SJCRH30 (cell line): ENCODE results near the gene FGGY. TPM values are rescaled to one million over a fixed set of nuclear protein-coding genes. Genes with fewer than 3 reads are reported as not detected.
"Not testable (repeated sequence)": the region's sequence is repeated elsewhere in the genome, so short reads cannot be mapped to it uniquely, and the experiment has no call there.

ENCODE experiments used
- DNase-seq, 2 experiments: peaks; one replicate each; pipeline ENCODE4 v3.0.0-alpha.2; 2015 to 2020
- H3K27ac ChIP-seq: fragments of 250-450 bp; sonication (Bioruptor Pico); 2 replicates; pipeline ENCODE4 v1.5.1; 2020; ENCODE audit warnings: mild to moderate bottlenecking, moderate library complexity
- H3K27me3 ChIP-seq: fragments of 250-450 bp; sonication (Bioruptor Pico); 2 replicates; pipeline ENCODE4 v1.5.1; 2020; ENCODE audit warnings: mild to moderate bottlenecking, moderate library complexity
- H3K36me3 ChIP-seq: fragments of 250-450 bp; sonication (Bioruptor Pico); 2 replicates; pipeline ENCODE4 v1.5.1; 2020; ENCODE audit warnings: mild to moderate bottlenecking, moderate library complexity
- H3K4me1 ChIP-seq: fragments of 250-450 bp; sonication (Bioruptor Pico); 2 replicates; pipeline ENCODE4 v1.5.1; 2020; ENCODE audit warnings: mild to moderate bottlenecking, moderate library complexity
- H3K4me3 ChIP-seq: fragments of 250-450 bp; sonication (Bioruptor Pico); 2 replicates; pipeline ENCODE4 v1.5.1; 2020; ENCODE audit warnings: mild to moderate bottlenecking, moderate library complexity
- H3K9me3 ChIP-seq: fragments of 250-450 bp; sonication (Bioruptor Pico); replicated peaks from 2 replicates; pipeline ENCODE4 v1.5.1; 2020; ENCODE audit warnings: mild to moderate bottlenecking, moderate library complexity
- total RNA-seq: library from RNA; depleted of rRNA; stranded (reverse); fragments of >200 nt; shearing (Covaris generic); gene quantifications from 2 replicates; pipeline ENCODE4 v1.2.3, GENCODE V29; 2014

FGGY gene
- total RNA-seq, 1 experiment from 2014 or later = 31.8 TPM

GRCh38 chr1:59593798-59594790 lies 297.2 kb downstream of the FGGY start:
- Histone ChIP-seq H3K9me3 (peaks cover 22% of the 10 kb centered on the region), H3K36me3 (no peaks in the 10 kb centered on the region), H3K4me3 (no peak overlapping the region), H3K27ac (no peak overlapping the region), H3K27me3 (no peaks in the 10 kb centered on the region), H3K4me1 (peaks cover 46% of the 10 kb centered on the region)
- DNase-seq = no peak

GRCh38 chr1:59595774-59596173 lies 298.9 kb downstream of the FGGY start:
- peaks cover 12% of the 10 kb centered on the region for H3K9me3 ChIP-seq
- no peaks in the 10 kb centered on the region for H3K27me3 ChIP-seq
- peak; percentile 42 to 65 for DNase-seq
- H3K27ac ChIP-seq = peak overlapping the region; percentile 46
- no peaks in the 10 kb centered on the region for H3K36me3 ChIP-seq
- no peak overlapping the region for H3K4me3 ChIP-seq
- peaks cover 60% of the 10 kb centered on the region for H3K4me1 ChIP-seq

GRCh38 chr1:59596432-59596831 lies 299.5 kb downstream of the FGGY start:
- Histone ChIP-seq H3K27ac (peak overlapping the region; percentile 46), H3K36me3 (no peaks in the 10 kb centered on the region), H3K4me3 (no peak overlapping the region), H3K4me1 (peaks cover 63% of the 10 kb centered on the region), H3K9me3 (peaks cover 6% of the 10 kb centered on the region), H3K27me3 (no peaks in the 10 kb centered on the region)
- DNase-seq = peak in 1 of 2 experiments; percentile 26

GRCh38 chr1:59596956-59597355 lies 300.1 kb downstream of the FGGY start:
- no peak for DNase-seq
- Histone ChIP-seq H3K9me3 (peaks cover 2% of the 10 kb centered on the region; the same call in 1 of the 2 replicates), H3K27me3 (no peaks in the 10 kb centered on the region), H3K4me1 (peaks cover 68% of the 10 kb centered on the region), H3K4me3 (no peak overlapping the region), H3K27ac (peak overlapping the region; percentile 46), H3K36me3 (no peaks in the 10 kb centered on the region)

GRCh38 chr1:59597420-59598119 lies 300.7 kb downstream of the FGGY start:
- Histone ChIP-seq H3K27me3 (no peaks in the 10 kb centered on the region), H3K27ac (no peak overlapping the region; the same call in 1 of the 2 replicates), H3K4me1 (peaks cover 74% of the 10 kb centered on the region), H3K36me3 (no peaks in the 10 kb centered on the region), H3K9me3 (no peaks in the 10 kb centered on the region), H3K4me3 (no peak overlapping the region)
- no peak for DNase-seq

GRCh38 chr1:59598120-59598440 lies 301.2 kb downstream of the FGGY start:
- Histone ChIP-seq H3K27ac (no peak overlapping the region), H3K9me3 (no peaks in the 10 kb centered on the region), H3K36me3 (no peaks in the 10 kb centered on the region), H3K4me1 (peaks cover 80% of the 10 kb centered on the region), H3K4me3 (no peak overlapping the region), H3K27me3 (no peaks in the 10 kb centered on the region)
- DNase-seq = no peak

GRCh38 chr1:59601041-59601441 lies 304.1 kb downstream of the FGGY start:
- Histone ChIP-seq H3K27ac (peak overlapping the region; percentile 87), H3K9me3 (no peaks in the 10 kb centered on the region)
- peak; percentile 99 for DNase-seq

GRCh38 chr1:59601811-59602210 lies 304.9 kb downstream of the FGGY start:
- H3K4me1 ChIP-seq = peaks cover 81% of the 10 kb centered on the region
- no peak overlapping the region for H3K4me3 ChIP-seq
- no peaks in the 10 kb centered on the region; the same call in 1 of the 2 replicates for H3K9me3 ChIP-seq
- H3K27ac ChIP-seq = peak overlapping the region; percentile 87
- H3K27me3 ChIP-seq = no peaks in the 10 kb centered on the region
- H3K36me3 ChIP-seq = no peaks in the 10 kb centered on the region
- DNase-seq = peak in 1 of 2 experiments; percentile 46

More at GRCh38 chr1:59601041-59601441, 304.1 kb downstream of the FGGY start:
- Histone ChIP-seq H3K36me3 (no peaks in the 10 kb centered on the region), H3K27me3 (no peaks in the 10 kb centered on the region), H3K4me1 (peaks cover 81% of the 10 kb centered on the region), H3K4me3 (no peak overlapping the region)

GRCh38 chr1:59604191-59604590 lies 307.3 kb downstream of the FGGY start:
- Histone ChIP-seq H3K27ac (peak overlapping the region; percentile 93; the same call in 1 of the 2 replicates), H3K4me3 (no peak overlapping the region), H3K9me3 (peaks cover 4% of the 10 kb centered on the region), H3K4me1 (peaks cover 65% of the 10 kb centered on the region), H3K36me3 (no peaks in the 10 kb centered on the region), H3K27me3 (no peaks in the 10 kb centered on the region)
- no peak for DNase-seq

- peak in 1 of 2 experiments; percentile 58 for DNase-seq
- peak overlapping the region; percentile 93 for H3K27ac ChIP-seq
Measured at GRCh38 chr1:59605184-59605583, 308.3 kb downstream of the FGGY start.

GRCh38 chr1:59605761-59606160 lies 308.9 kb downstream of the FGGY start:
- peaks cover 52% of the 10 kb centered on the region for H3K4me1 ChIP-seq
- peak; percentile 38 to 86 for DNase-seq
- H3K27me3 ChIP-seq = no peaks in the 10 kb centered on the region
- H3K9me3 ChIP-seq = peaks cover 5% of the 10 kb centered on the region
- H3K4me3 ChIP-seq = no peak overlapping the region
- peaks cover 3% of the 10 kb centered on the region; the same call in 1 of the 2 replicates for H3K36me3 ChIP-seq
- H3K27ac ChIP-seq = peak overlapping the region; percentile 93

More at GRCh38 chr1:59605184-59605583, 308.3 kb downstream of the FGGY start:
- H3K27me3 ChIP-seq = no peaks in the 10 kb centered on the region
- peaks cover 3% of the 10 kb centered on the region; the same call in 1 of the 2 replicates for H3K36me3 ChIP-seq
- peaks cover 5% of the 10 kb centered on the region for H3K9me3 ChIP-seq
- no peak overlapping the region for H3K4me3 ChIP-seq
- peaks cover 58% of the 10 kb centered on the region for H3K4me1 ChIP-seq

GRCh38 chr1:59609245-59609644 lies 312.4 kb downstream of the FGGY start:
- no peak for DNase-seq
- H3K27me3 ChIP-seq = no peaks in the 10 kb centered on the region
- no peak overlapping the region for H3K4me3 ChIP-seq
- H3K36me3 ChIP-seq = peaks cover 3% of the 10 kb centered on the region; the same call in 1 of the 2 replicates
- no peak overlapping the region for H3K27ac ChIP-seq
- peaks cover 26% of the 10 kb centered on the region for H3K4me1 ChIP-seq
- H3K9me3 ChIP-seq = peaks cover 28% of the 10 kb centered on the region

GRCh38 chr1:59610499-59610898 lies 313.6 kb downstream of the FGGY start:
- Histone ChIP-seq H3K9me3 (peaks cover 38% of the 10 kb centered on the region), H3K4me1 (peaks cover 13% of the 10 kb centered on the region)
- not testable (repeated sequence) for DNase-seq, H3K27ac ChIP-seq, H3K4me3 ChIP-seq, H3K27me3 ChIP-seq, H3K36me3 ChIP-seq

GRCh38 chr1:59617434-59617833 lies 320.5 kb downstream of the FGGY start:
- no peaks in the 10 kb centered on the region for H3K36me3 ChIP-seq
- H3K4me3 ChIP-seq = no peak overlapping the region
- H3K4me1 ChIP-seq = 0 out of 2 replicates have a peak, but pooled peaks cover 3% of the 10 kb centered on the region
- no peak overlapping the region for H3K27ac ChIP-seq
- H3K9me3 ChIP-seq = peaks cover 39% of the 10 kb centered on the region
- no peak for DNase-seq
- H3K27me3 ChIP-seq = no peaks in the 10 kb centered on the region

- Histone ChIP-seq H3K4me3 (no peak overlapping the region), H3K4me1 (0 out of 2 replicates have a peak, but pooled peaks cover 3% of the 10 kb centered on the region), H3K27me3 (no peaks in the 10 kb centered on the region), H3K36me3 (no peaks in the 10 kb centered on the region), H3K9me3 (peaks cover 21% of the 10 kb centered on the region), H3K27ac (no peak overlapping the region)
- DNase-seq = no peak
Measured at GRCh38 chr1:59619557-59619956, 322.7 kb downstream of the FGGY start.
